Measurements from ENCODE around the gene HBS1L.

Gene HBS1L

DNA sequence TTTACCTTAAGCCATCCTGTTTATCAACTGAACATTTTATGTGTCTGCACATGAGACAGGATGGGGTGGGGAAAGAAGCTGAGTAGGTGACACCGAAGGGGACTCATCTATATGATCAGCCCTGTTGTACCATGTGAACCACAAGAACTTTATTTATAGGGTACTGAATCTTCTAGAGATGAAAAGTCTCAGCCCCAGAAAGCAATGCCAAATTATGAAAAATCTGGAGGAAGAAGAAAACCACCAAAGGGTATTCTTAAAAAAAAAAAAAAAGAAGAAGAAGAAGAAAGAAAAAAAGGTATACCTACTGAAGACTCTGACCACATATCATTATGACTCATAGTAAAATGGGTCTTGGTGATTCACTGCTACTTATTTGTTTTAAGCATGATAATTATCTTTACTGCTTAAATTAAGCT is 39.8 kb upstream of the HBS1L start:
- H4K20me1 ChIP-seq (ENCODE audit: low read depth, low read length): no peaks in the 10 kb centered on the region
- no peak overlapping the region for H3K4me3 ChIP-seq (ENCODE audit: insufficient read depth, low read length, poor library complexity, severe bottlenecking)
- H3K27ac ChIP-seq (ENCODE audit: low read depth, low read length): no peak overlapping the region
- no peaks in the 10 kb centered on the region for H3K79me2 ChIP-seq (ENCODE audit: insufficient read depth, low read length)
- H3F3A ChIP-seq (ENCODE audit: insufficient read depth): no peaks in the 10 kb centered on the region
- no peaks in the 10 kb centered on the region for H3K9me3 ChIP-seq (ENCODE audit: insufficient read depth, low read length)
- no peak overlapping the region for H3K9ac ChIP-seq (ENCODE audit: low read length)
- H3K36me3 ChIP-seq (ENCODE audit: low read length): no peaks in the 10 kb centered on the region
- no peak for TF ChIP-seq CTCF (IDR thresholded peaks at IDR 0.05; ENCODE audit: insufficient read depth, low read length, poor library complexity, severe bottlenecking)
- no peak for TF ChIP-seq EZH2phosphoT487 (conservative IDR thresholded peaks at IDR 0.05; ENCODE audit: low read length)
- no peak overlapping the region for H2AFZ ChIP-seq (ENCODE audit: low read depth, low read length, severe bottlenecking)
- H3K27me3 ChIP-seq (ENCODE audit: low read length): no peaks in the 10 kb centered on the region
- no peak overlapping the region for H3K4me2 ChIP-seq (ENCODE audit: low read depth, low read length, poor library complexity, severe bottlenecking)
- H3K9me2 ChIP-seq (replicated peaks; ENCODE audit: insufficient read depth, low read length): no peaks in the 10 kb centered on the region

GRCh38 chr6:135093578-135093977 is 39.0 kb upstream of the HBS1L start:
- Histone ChIP-seq H3K36me3 (ENCODE audit: low read length) (no peaks in the 10 kb centered on the region), H3K27me3 (ENCODE audit: low read length) (no peaks in the 10 kb centered on the region), H3K9ac (ENCODE audit: low read length) (no peak overlapping the region), H3K4me3 (ENCODE audit: insufficient read depth, low read length, poor library complexity, severe bottlenecking) (no peak overlapping the region), H4K20me1 (ENCODE audit: low read depth, low read length) (no peaks in the 10 kb centered on the region), H3K9me2 (replicated peaks; ENCODE audit: insufficient read depth, low read length) (no peaks in the 10 kb centered on the region), H3K79me2 (ENCODE audit: insufficient read depth, low read length) (no peaks in the 10 kb centered on the region), H3K27ac (ENCODE audit: low read depth, low read length) (no peak overlapping the region), H3F3A (ENCODE audit: insufficient read depth) (no peaks in the 10 kb centered on the region), H3K4me2 (ENCODE audit: low read depth, low read length, poor library complexity, severe bottlenecking) (no peak overlapping the region), H3K9me3 (ENCODE audit: insufficient read depth, low read length) (no peaks in the 10 kb centered on the region), H2AFZ (ENCODE audit: low read depth, low read length, severe bottlenecking) (no peak overlapping the region)
- no peak for TF ChIP-seq CTCF (IDR thresholded peaks at IDR 0.05; ENCODE audit: insufficient read depth, low read length, poor library complexity, severe bottlenecking)
- no peak for TF ChIP-seq EZH2phosphoT487 (conservative IDR thresholded peaks at IDR 0.05; ENCODE audit: low read length)

DNA sequence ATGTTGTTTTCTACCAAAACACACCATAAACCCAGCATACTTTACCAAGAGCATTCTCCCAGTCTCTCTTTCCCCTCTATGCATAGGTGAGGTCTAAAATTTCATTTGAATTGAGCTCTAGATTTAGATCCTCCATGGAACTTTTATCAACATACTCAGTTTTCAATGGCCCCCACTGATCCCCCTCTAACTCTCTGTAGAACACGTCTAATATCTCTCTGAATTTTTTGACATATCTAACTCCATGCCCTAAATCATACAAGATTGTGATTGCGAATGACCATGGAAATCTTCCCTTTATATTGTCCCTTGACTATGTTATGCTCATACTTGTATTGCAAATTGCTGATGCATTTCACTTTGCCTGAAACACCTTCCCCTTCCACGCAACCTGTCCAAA is 38.1 kb upstream of the HBS1L start:
- H3K4me2 ChIP-seq (ENCODE audit: low read depth, low read length, poor library complexity, severe bottlenecking): no peak overlapping the region
- no peak overlapping the region for H3K9ac ChIP-seq (ENCODE audit: low read length)
- no peaks in the 10 kb centered on the region for H3K79me2 ChIP-seq (ENCODE audit: insufficient read depth, low read length)
- no peaks in the 10 kb centered on the region for H3K27me3 ChIP-seq (ENCODE audit: low read length)
- TF ChIP-seq CTCF (IDR thresholded peaks at IDR 0.05; ENCODE audit: insufficient read depth, low read length, poor library complexity, severe bottlenecking): no peak
- TF ChIP-seq EZH2phosphoT487 (conservative IDR thresholded peaks at IDR 0.05; ENCODE audit: low read length): no peak
- no peaks in the 10 kb centered on the region for H3K36me3 ChIP-seq (ENCODE audit: low read length)
- H4K20me1 ChIP-seq (ENCODE audit: low read depth, low read length): no peaks in the 10 kb centered on the region
- no peak overlapping the region for H3K27ac ChIP-seq (ENCODE audit: low read depth, low read length)
- H3K9me3 ChIP-seq (ENCODE audit: insufficient read depth, low read length): no peaks in the 10 kb centered on the region
- H3F3A ChIP-seq (ENCODE audit: insufficient read depth): no peaks in the 10 kb centered on the region
- H3K9me2 ChIP-seq (replicated peaks; ENCODE audit: insufficient read depth, low read length): no peaks in the 10 kb centered on the region
- no peak overlapping the region for H3K4me3 ChIP-seq (ENCODE audit: insufficient read depth, low read length, poor library complexity, severe bottlenecking)
- H2AFZ ChIP-seq (ENCODE audit: low read depth, low read length, severe bottlenecking): no peak overlapping the region

All from SU-DHL-6 (cell line).